Sigmoid colon (tissue), 7 donors: ENCODE data around the gene PIGBOS1. TPM values are rescaled to one million over a fixed set of nuclear protein-coding genes. Genes with fewer than 3 reads are reported as not detected.
A peak's percentile ranks its signal among the peaks of the same experiment; 100 is the strongest.
"Not testable (repeated sequence)": the region's sequence is repeated elsewhere in the genome, so short reads cannot be mapped to it uniquely, and the experiment has no call there.

Experiments used
- DNase-seq: peaks from one replicate; pipeline ENCODE4 v3.0.0-alpha.2; 2019
- H3K27ac ChIP-seq, 4 donors: fragments of 200-600 bp; sonication (generic); one replicate each; pipeline ENCODE4 v1.5.1; 2016 to 2019; ENCODE audit warnings: mild to moderate bottlenecking in 1 of 4
- H3K27me3 ChIP-seq, 3 donors: fragments of 200-600 bp; sonication (generic); one replicate each; pipeline ENCODE4 v1.5.1; 2019; ENCODE audit warnings: mild to moderate bottlenecking in 1 of 3
- H3K36me3 ChIP-seq, 4 donors: fragments of 200-600 bp; sonication (generic); one replicate each; pipeline ENCODE4 v1.5.1; 2016 to 2019
- H3K4me1 ChIP-seq, 4 donors: fragments of 200-600 bp; sonication (generic); one replicate each; pipeline ENCODE4 v1.5.1; 2017 to 2019
- H3K4me3 ChIP-seq, 4 donors: fragments of 200-600 bp; sonication (generic); one replicate each; pipeline ENCODE4 v1.5.1; 2017 to 2019; ENCODE audit warnings: mild to moderate bottlenecking in 2 of 4, moderate library complexity in 1 of 4
- H3K9me3 ChIP-seq, 4 donors: fragments of 200-600 bp in 3 of 4; sonication (generic) in 3 of 4; one replicate each; pipeline versions ENCODE4 v1.5.1 to v1.6.1; 2013 to 2019
- CTCF ChIP-seq, 4 experiments: fragments of 450-650 bp in 3 of 4; fragments of 200-600 bp in 1 of 4; IDR thresholded peaks; one replicate each; pipeline ENCODE4 v1.5.1; 2016 to 2019; ENCODE audit warnings: antibody characterized with exemption in 4 of 4, mild to moderate bottlenecking in 3 of 4, moderate library complexity in 2 of 4
- EP300 ChIP-seq, 4 donors: sonication (generic); formaldehyde crosslinking; IDR thresholded peaks; one replicate each; pipeline ENCODE4 v1.6.1; 2017; ENCODE audit warnings: antibody characterized with exemption in 4 of 4
- POLR2A ChIP-seq, 2 donors: fragments of 450-650 bp; IDR thresholded peaks; one replicate each; pipeline ENCODE4 v1.6.1; 2016; ENCODE audit warnings: antibody characterized with exemption in 2 of 2, mild to moderate bottlenecking in 2 of 2, moderate library complexity in 2 of 2
- POLR2AphosphoS5 ChIP-seq, 4 donors: sonication (generic); formaldehyde crosslinking; IDR thresholded peaks; one replicate each; pipeline ENCODE4 v1.6.1; 2017; ENCODE audit warnings: antibody characterized with exemption in 4 of 4
- WGBS, 2 donors: extraction: QIAGEN DNeasy Blood & Tissue Kit; methylation state at CpG; one replicate each; pipeline ENCODE4 v1.1.7; 2013; 5-methylcytosine and 5-hydroxymethylcytosine counted together
- intact Hi-C: fragments of 100-400 bp; cut with DNase I; formaldehyde crosslinking; loops from one replicate; pipeline ENCODE4 v1.15.1; 2023
- polyA plus RNA-seq, 3 donors: library from polyadenylated mRNA; stranded (reverse); fragments of 200-250 nt; gene quantifications; one replicate each; pipeline ENCODE4 v1.2.3, GENCODE V29; 2013
- total RNA-seq, 4 donors: library from RNA; depleted of rRNA; stranded (reverse); fragments of >200 nt; gene quantifications; one replicate each; pipeline ENCODE4 v1.1.0, GENCODE V29; 2016
- donor health status: healthy with polysubstance abuse.
- donor health status: Bipolar disorder and iron deficiency.
- donor health status: healthy.

The PIGBOS1 gene
- total and polyA plus RNA-seq, 7 donors: 9.2 to 33.8 (median 19.1) TPM

GRCh38 chr15:55283379-55284147 lies 35.4 kb downstream of the PIGBOS1 start:
- Histone ChIP-seq H3K4me3 (no peak overlapping the region), H3K27ac (peak overlapping the region in 1 of 4 donors; percentile 53), H3K4me1 (peaks cover 0 to 27% (median 12%) of the 10 kb centered on the region in 4 donors), H3K27me3 (no peaks in the 10 kb centered on the region), H3K36me3 (no peaks in the 10 kb centered on the region), H3K9me3 (no peaks in the 10 kb centered on the region)
- TF ChIP-seq CTCF (IDR thresholded peaks at IDR 0.05): no peak
- no peak for TF ChIP-seq POLR2A (IDR thresholded peaks at IDR 0.05)
- no peak for TF ChIP-seq POLR2AphosphoS5 (IDR thresholded peaks at IDR 0.05)
- no peak for TF ChIP-seq EP300 (IDR thresholded peaks at IDR 0.05)
- 80% methylated on average over 6 of the region's 6 CpGs for WGBS, 2 donors
- intact Hi-C loops: no loop called here
- no peak for DNase-seq

GRCh38 chr15:55282284-55282833 lies 36.6 kb downstream of the PIGBOS1 start:
- H3K4me1 ChIP-seq: peaks cover 0 to 25% (median 13%) of the 10 kb centered on the region in 4 donors
- WGBS, 2 donors: 68 to 74% methylated on average over 5 of the region's 5 CpGs
- no peak overlapping the region for H3K4me3 ChIP-seq
- H3K36me3 ChIP-seq: no peaks in the 10 kb centered on the region
- H3K27ac ChIP-seq: peak overlapping the region in 3 of 4 donors; percentile 24 to 60 (median 53)
- intact Hi-C loops: no loop called here
- TF ChIP-seq POLR2A (IDR thresholded peaks at IDR 0.05): no peak
- no peak for TF ChIP-seq POLR2AphosphoS5 (IDR thresholded peaks at IDR 0.05)
- TF ChIP-seq CTCF (IDR thresholded peaks at IDR 0.05): no peak
- TF ChIP-seq EP300 (IDR thresholded peaks at IDR 0.05): no peak
- no peaks in the 10 kb centered on the region for H3K27me3 ChIP-seq
- DNase-seq: no peak
- H3K9me3 ChIP-seq: no peaks in the 10 kb centered on the region

- intact Hi-C loops: no loop called here
- no peak for DNase-seq
- Histone ChIP-seq H3K27me3 (no peaks in the 10 kb centered on the region), H3K27ac (peak overlapping the region in 3 of 4 donors; percentile 24 to 60 (median 53)), H3K9me3 (no peaks in the 10 kb centered on the region), H3K4me3 (no peak overlapping the region), H3K36me3 (no peaks in the 10 kb centered on the region), H3K4me1 (peaks cover 0 to 28% (median 17%) of the 10 kb centered on the region in 4 donors)
- TF ChIP-seq EP300 (IDR thresholded peaks at IDR 0.05) (no peak), POLR2A (IDR thresholded peaks at IDR 0.05) (no peak), CTCF (IDR thresholded peaks at IDR 0.05) (no peak), POLR2AphosphoS5 (IDR thresholded peaks at IDR 0.05) (no peak)
Observed at GRCh38 chr15:55281517-55282228, 37.2 kb downstream of the PIGBOS1 start.

- H3K27me3 ChIP-seq, H3K36me3 ChIP-seq, DNase-seq, H3K4me3 ChIP-seq, H3K9me3 ChIP-seq, intact Hi-C loops, H3K27ac ChIP-seq: not testable (repeated sequence)
- WGBS, 2 donors: 79 to 94% methylated on average over 2 of the region's 2 CpGs
- H3K4me1 ChIP-seq: peaks cover 0 to 33% (median 17%) of the 10 kb centered on the region in 4 donors
Observed at GRCh38 chr15:55280589-55280988, 38.3 kb downstream of the PIGBOS1 start.

- H3K9me3 ChIP-seq: no peaks in the 10 kb centered on the region
- H3K4me3 ChIP-seq: no peak overlapping the region
- no peak for DNase-seq
- no peak for TF ChIP-seq POLR2A (IDR thresholded peaks at IDR 0.05)
- TF ChIP-seq POLR2AphosphoS5 (IDR thresholded peaks at IDR 0.05): no peak
- no peak for TF ChIP-seq EP300 (IDR thresholded peaks at IDR 0.05)
- no peak for TF ChIP-seq CTCF (IDR thresholded peaks at IDR 0.05)
- no peaks in the 10 kb centered on the region for H3K27me3 ChIP-seq
- WGBS, 2 donors: 50 to 76% methylated on average over 4 of the region's 4 CpGs
- H3K27ac ChIP-seq: peak overlapping the region in 2 of 4 donors; percentile 16 to 24
- intact Hi-C loops: no loop called here
- H3K36me3 ChIP-seq: no peaks in the 10 kb centered on the region
- H3K4me1 ChIP-seq: peaks cover 0 to 33% (median 17%) of the 10 kb centered on the region in 4 donors
Observed at GRCh38 chr15:55279746-55280351, 39.1 kb downstream of the PIGBOS1 start.
